Neural cell (in vitro differentiated cells): ENCODE data around the gene NCK1. TPM values are rescaled to one million over a fixed set of nuclear protein-coding genes. Genes with fewer than 3 reads are reported as not detected.

Experiments
- H2AFZ ChIP-seq: fragments of 200-600, 300-800 bp; sonication (generic), shearing (Covaris generic); 2 replicates; pipeline ENCODE4 v1.6.0; 2014; ENCODE audit warnings: low read depth, mild to moderate bottlenecking, antibody characterized with exemption, low read length, moderate library complexity
- H3F3A ChIP-seq: fragments of 200-600 bp; shearing (Covaris generic); 2 replicates; pipeline ENCODE4 v1.6.1; 2016; ENCODE audit warnings: mild to moderate bottlenecking, moderate library complexity, mixed read lengths, antibody characterized with exemption, low read length; ENCODE audit not compliant: insufficient read depth, poor library complexity, severe bottlenecking
- H3K27ac ChIP-seq: fragments of 200-600, 300-800 bp; sonication (generic), shearing (Covaris generic); 2 replicates; pipeline ENCODE4 v1.5.1; 2014; ENCODE audit warnings: mild to moderate bottlenecking, low read length, moderate library complexity
- H3K27me3 ChIP-seq: fragments of 300-800, 200-600 bp; sonication (generic), shearing (Covaris generic); 2 replicates; pipeline ENCODE4 v1.6.0; 2014; ENCODE audit warnings: mild to moderate bottlenecking, low read depth, low read length, moderate library complexity; ENCODE audit not compliant: insufficient read depth
- H3K36me3 ChIP-seq: fragments of 300-800, 200-600 bp; sonication (generic), shearing (Covaris generic); 2 replicates; pipeline ENCODE4 v1.5.1; 2014; ENCODE audit warnings: mild to moderate bottlenecking, antibody characterized with exemption, low read length, moderate library complexity; ENCODE audit not compliant: insufficient read depth
- H3K4me2 ChIP-seq: fragments of 300-800, 200-600 bp; sonication (generic), shearing (Covaris generic); 2 replicates; pipeline ENCODE4 v1.6.0; 2014; ENCODE audit warnings: mild to moderate bottlenecking, low read length
- H3K4me3 ChIP-seq: fragments of 300-800, 200-600 bp; sonication (generic), shearing (Covaris generic); 2 replicates; pipeline ENCODE4 v1.5.1; 2014; ENCODE audit warnings: mild to moderate bottlenecking, low read length, moderate library complexity
- H3K79me2 ChIP-seq: fragments of 200-600 bp; shearing (Covaris generic); replicated peaks from 2 replicates; pipeline ENCODE4 v1.6.0; 2014; ENCODE audit warnings: mild to moderate bottlenecking, low read length, moderate library complexity; ENCODE audit not compliant: insufficient read depth
- H3K9ac ChIP-seq: fragments of 300-800, 200-600 bp; sonication (generic), shearing (Covaris generic); 2 replicates; pipeline ENCODE4 v1.6.1; 2016; ENCODE audit warnings: mild to moderate bottlenecking, low read length, mixed read lengths
- H3K9me2 ChIP-seq: fragments of 200-600 bp; shearing (Covaris generic); 2 replicates; pipeline ENCODE4 v1.6.1; 2016; ENCODE audit warnings: mild to moderate bottlenecking, low read length, mixed read lengths; ENCODE audit not compliant: insufficient read depth
- H3K9me3 ChIP-seq: fragments of 200-600, 300-800 bp; sonication (generic), shearing (Covaris generic); 2 replicates; pipeline ENCODE4 v1.6.1; 2016; ENCODE audit warnings: mild to moderate bottlenecking, mixed run types, low read length, moderate library complexity, mixed read lengths
- H4K20me1 ChIP-seq: fragments of 200-600 bp; shearing (Covaris generic); 2 replicates; pipeline ENCODE4 v1.6.1; 2016; ENCODE audit warnings: mild to moderate bottlenecking, mixed run types; ENCODE audit not compliant: insufficient read depth
- EP300 ChIP-seq: fragments of 450-650 bp; conservative IDR thresholded peaks from 2 replicates; pipeline ENCODE4 v1.6.1; 2014; ENCODE audit warnings: antibody characterized with exemption, mild to moderate bottlenecking, moderate library complexity; ENCODE audit not compliant: poor library complexity, severe bottlenecking
- EZH2 ChIP-seq: fragments of 200-600, 300-800 bp; shearing (Covaris generic), sonication (generic); IDR thresholded peaks from 2 replicates; pipeline ENCODE4 v1.6.1; 2014; ENCODE audit warnings: antibody characterized with exemption, low read length, borderline replicate concordance, mild to moderate bottlenecking; ENCODE audit not compliant: insufficient read depth, poor library complexity, severe bottlenecking
- MXI1 ChIP-seq: fragments of 450-650 bp; conservative IDR thresholded peaks from 2 replicates; pipeline ENCODE4 v1.6.1; 2014; ENCODE audit warnings: antibody characterized with exemption, mild to moderate bottlenecking; ENCODE audit not compliant: poor library complexity, severe bottlenecking
- POLR2AphosphoS5 ChIP-seq: IDR thresholded peaks from 2 replicates; pipeline ENCODE4 v1.6.1; 2012
- RAD21 ChIP-seq: fragments of 450-650 bp; conservative IDR thresholded peaks from 2 replicates; pipeline ENCODE4 v1.6.1; 2014; ENCODE audit warnings: antibody characterized with exemption, mild to moderate bottlenecking, moderate library complexity
- REST ChIP-seq: IDR thresholded peaks from 2 replicates; pipeline ENCODE4 v1.6.1; 2012; ENCODE audit warnings: borderline replicate concordance
- SMC3 ChIP-seq: fragments of 450-650 bp; conservative IDR thresholded peaks from 2 replicates; pipeline ENCODE4 v1.6.1; 2014; ENCODE audit warnings: antibody characterized with exemption, mild to moderate bottlenecking, moderate library complexity; ENCODE audit not compliant: poor library complexity
- TAF1 ChIP-seq: IDR thresholded peaks from 2 replicates; pipeline ENCODE4 v1.6.1; 2012; ENCODE audit warnings: low read depth
- polyA plus RNA-seq: library from polyadenylated mRNA; depleted of rRNA; stranded (reverse); fragments of >200 nt; gene quantifications from 2 replicates; pipeline ENCODE4 v1.2.3, GENCODE V29; 2014
- TF ChIP-seq, protein P1 (sequence below): fragments of 450-650 bp; IDR thresholded peaks from 2 replicates; pipeline ENCODE4 v1.5.1; 2014; ENCODE audit warnings: antibody characterized with exemption, mild to moderate bottlenecking, moderate library complexity; ENCODE audit not compliant: poor library complexity, severe bottlenecking

The NCK1 gene
- polyA plus RNA-seq, 1 donor from 2014 or later, result 21.5 TPM

GRCh38 chr3:136939489-136939888 is 77.5 kb downstream of the NCK1 start:
- Histone ChIP-seq H3K4me2 (no peak overlapping the region), H2AFZ (no peak overlapping the region), H3K9me3 (peaks cover 7% of the 10 kb centered on the region), H3K9ac (no peak overlapping the region), H3K27ac (no peak overlapping the region), H3K36me3 (peaks cover 8% of the 10 kb centered on the region), H3K79me2 (peaks cover 4% of the 10 kb centered on the region), H3K9me2 (no peaks in the 10 kb centered on the region), H3K27me3 (no peaks in the 10 kb centered on the region), H3K4me3 (no peak overlapping the region), H3F3A (no peaks in the 10 kb centered on the region), H4K20me1 (no peaks in the 10 kb centered on the region)
- TF ChIP-seq POLR2AphosphoS5 (no peak), MXI1 (no peak), REST (no peak), TAF1 (no peak)
- TF ChIP-seq, protein P1, sequence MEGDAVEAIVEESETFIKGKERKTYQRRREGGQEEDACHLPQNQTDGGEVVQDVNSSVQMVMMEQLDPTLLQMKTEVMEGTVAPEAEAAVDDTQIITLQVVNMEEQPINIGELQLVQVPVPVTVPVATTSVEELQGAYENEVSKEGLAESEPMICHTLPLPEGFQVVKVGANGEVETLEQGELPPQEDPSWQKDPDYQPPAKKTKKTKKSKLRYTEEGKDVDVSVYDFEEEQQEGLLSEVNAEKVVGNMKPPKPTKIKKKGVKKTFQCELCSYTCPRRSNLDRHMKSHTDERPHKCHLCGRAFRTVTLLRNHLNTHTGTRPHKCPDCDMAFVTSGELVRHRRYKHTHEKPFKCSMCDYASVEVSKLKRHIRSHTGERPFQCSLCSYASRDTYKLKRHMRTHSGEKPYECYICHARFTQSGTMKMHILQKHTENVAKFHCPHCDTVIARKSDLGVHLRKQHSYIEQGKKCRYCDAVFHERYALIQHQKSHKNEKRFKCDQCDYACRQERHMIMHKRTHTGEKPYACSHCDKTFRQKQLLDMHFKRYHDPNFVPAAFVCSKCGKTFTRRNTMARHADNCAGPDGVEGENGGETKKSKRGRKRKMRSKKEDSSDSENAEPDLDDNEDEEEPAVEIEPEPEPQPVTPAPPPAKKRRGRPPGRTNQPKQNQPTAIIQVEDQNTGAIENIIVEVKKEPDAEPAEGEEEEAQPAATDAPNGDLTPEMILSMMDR, result no peak

GRCh38 chr3:136942803-136943202 is 80.8 kb downstream of the NCK1 start:
- TF ChIP-seq POLR2AphosphoS5, result no peak
- no peak for TF ChIP-seq TAF1
- TF ChIP-seq EZH2, result no peak
- TF ChIP-seq, protein P1, result no peak
- TF ChIP-seq MXI1, result no peak
- TF ChIP-seq SMC3, result no peak
- no peak for TF ChIP-seq EP300
- no peak for TF ChIP-seq RAD21
- no peak for TF ChIP-seq REST
- no peak overlapping the region for H3K9ac ChIP-seq
- H3K9me2 ChIP-seq, result no peaks in the 10 kb centered on the region
- H3K79me2 ChIP-seq, result peaks cover 4% of the 10 kb centered on the region
- H3K27me3 ChIP-seq, result no peaks in the 10 kb centered on the region
- H3F3A ChIP-seq, result no peaks in the 10 kb centered on the region
- no peak overlapping the region for H3K4me2 ChIP-seq
- no peak overlapping the region for H2AFZ ChIP-seq
- no peak overlapping the region for H3K27ac ChIP-seq
- H3K4me3 ChIP-seq, result no peak overlapping the region
- no peaks in the 10 kb centered on the region for H4K20me1 ChIP-seq
- H3K36me3 ChIP-seq, result peaks cover 5% of the 10 kb centered on the region
- H3K9me3 ChIP-seq, result no peaks in the 10 kb centered on the region
